NCI-H187 (cell line): ENCODE results near the gene EHD4.

Source experiments
- DNase-seq, 2 experiments: peaks; one replicate each; lab custom pipeline; 2025; lab: John Stamatoyannopoulos, UW

EHD4 gene

GRCh38 chr15:41881086-41881485 is 91.3 kb downstream of the EHD4 start:
- DNase-seq: no peak

DNA sequence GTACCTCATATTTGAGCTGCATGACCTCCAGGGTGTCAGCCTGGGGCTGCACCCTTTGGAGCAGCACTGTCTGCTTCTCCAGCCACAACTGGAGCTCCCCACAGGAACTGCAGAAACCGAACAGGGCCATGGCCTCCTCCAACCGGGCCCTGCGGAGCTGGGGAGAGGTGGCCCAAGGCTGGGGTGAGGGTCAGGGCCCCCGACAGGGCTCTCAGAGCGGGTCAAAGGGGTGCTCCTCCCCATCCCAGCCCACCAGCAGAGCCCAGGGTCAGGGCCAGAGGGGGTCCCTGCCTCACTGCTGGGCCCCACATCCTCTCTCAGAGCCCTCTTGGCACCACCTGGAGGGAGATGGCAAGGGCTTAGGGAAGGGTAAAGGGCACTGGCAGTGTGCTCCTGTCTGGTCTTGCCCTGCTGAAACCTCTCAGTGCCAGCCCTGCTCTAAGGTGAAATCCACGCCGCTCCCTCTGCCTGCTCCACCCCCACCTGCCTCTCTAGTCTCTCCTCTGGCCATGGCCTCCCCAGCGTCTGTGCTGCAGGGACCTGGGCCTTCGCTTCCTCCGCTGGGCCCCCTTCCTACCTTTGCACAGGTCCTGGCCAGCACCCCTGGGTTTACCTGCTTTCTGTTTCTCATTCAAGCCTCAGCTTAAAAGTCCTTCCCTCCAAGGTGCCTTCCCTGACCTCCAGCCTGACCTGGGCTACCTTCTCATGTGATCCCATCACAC is 92.0 kb downstream of the EHD4 start:
- DNase-seq: no peak

- no peak for DNase-seq
These were observed 93.0 kb downstream of the EHD4 start for GRCh38 chr15:41879321-41879845.

DNA sequence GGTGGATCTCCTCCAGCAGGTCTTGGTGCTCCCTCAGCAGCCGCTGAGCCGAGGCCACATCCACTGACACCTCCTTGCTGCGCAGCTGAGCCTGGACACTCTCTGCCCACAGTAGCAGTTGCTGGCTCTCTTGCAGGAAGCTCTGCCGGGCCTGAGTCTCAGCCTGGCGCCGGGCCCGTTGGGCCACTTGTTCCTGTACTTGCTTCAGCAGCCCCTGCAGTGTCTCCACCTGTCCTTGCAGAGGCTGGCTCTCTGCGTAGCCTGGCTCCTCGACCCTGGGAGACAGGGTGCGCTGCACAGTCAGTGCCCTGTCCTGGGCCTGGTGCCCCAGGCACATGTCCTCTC is 94.0 kb downstream of the EHD4 start:
- no peak for DNase-seq

GRCh38 chr15:41877631-41878354 is 94.6 kb downstream of the EHD4 start:
- no peak for DNase-seq

- DNase-seq: no peak
These were observed 95.7 kb downstream of the EHD4 start for GRCh38 chr15:41876689-41877088.

GRCh38 chr15:41876007-41876406 is 96.3 kb downstream of the EHD4 start:
- no peak for DNase-seq

- no peak for DNase-seq
These were observed 97.6 kb downstream of the EHD4 start for GRCh38 chr15:41874736-41875135.

- no peak for DNase-seq
These were observed 98.6 kb downstream of the EHD4 start for GRCh38 chr15:41873711-41874110.

- no peak for DNase-seq
These were observed 100.1 kb downstream of the EHD4 start for GRCh38 chr15:41872166-41872747.

GRCh38 chr15:41871175-41871905 is 101.0 kb downstream of the EHD4 start:
- no peak for DNase-seq

- no peak for DNase-seq
These were observed 101.7 kb downstream of the EHD4 start for GRCh38 chr15:41870689-41871081.

DNA sequence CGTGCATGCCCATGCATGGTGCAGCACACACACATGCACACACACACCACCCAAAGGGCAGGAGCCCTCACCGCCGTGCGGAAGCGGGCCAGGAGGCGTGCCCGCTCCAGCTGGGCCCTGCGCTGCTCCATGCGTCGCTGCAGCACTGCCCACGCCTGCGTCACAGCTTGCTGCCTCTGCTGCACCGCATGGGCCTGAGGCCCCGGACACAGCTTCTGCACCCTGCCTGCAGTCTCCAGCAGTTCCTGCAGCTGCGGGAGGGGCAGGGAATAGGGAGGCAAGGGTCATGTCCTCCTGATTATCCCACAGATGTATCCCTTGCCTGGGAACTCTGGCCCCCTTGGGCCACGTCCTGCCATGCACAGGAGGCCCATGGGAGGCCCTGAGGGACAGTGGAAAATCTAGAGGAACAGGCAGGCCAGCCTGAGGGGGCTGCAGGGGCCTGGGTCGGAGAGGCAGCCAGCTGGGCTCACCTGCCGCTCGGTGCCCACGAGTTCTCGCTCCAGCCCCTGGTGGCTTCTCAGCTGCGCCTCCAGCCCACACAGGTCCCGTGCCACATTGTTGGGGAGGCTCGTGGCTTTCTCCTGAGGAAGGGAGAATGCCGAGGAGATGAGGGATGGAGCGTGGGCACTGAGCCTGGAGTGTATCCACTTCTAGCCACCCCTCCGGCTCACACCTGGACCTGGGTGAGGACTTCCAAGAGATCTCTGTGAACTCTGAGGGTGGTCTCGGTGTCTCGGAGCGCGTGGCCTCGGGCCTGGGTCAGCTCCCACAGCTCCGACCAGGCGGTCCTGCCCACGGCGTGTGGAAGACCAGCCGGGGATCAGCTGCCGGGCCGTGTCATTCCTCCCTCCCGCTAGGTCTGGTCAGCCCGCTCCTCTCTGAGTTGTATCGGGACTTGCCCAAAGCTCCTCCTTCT is 102.3 kb downstream of the EHD4 start:
- no peak for DNase-seq

GRCh38 chr15:41868321-41868720 is 104.0 kb downstream of the EHD4 start:
- no peak for DNase-seq

- no peak for DNase-seq
These were observed 105.3 kb downstream of the EHD4 start for GRCh38 chr15:41866872-41867579.

DNA sequence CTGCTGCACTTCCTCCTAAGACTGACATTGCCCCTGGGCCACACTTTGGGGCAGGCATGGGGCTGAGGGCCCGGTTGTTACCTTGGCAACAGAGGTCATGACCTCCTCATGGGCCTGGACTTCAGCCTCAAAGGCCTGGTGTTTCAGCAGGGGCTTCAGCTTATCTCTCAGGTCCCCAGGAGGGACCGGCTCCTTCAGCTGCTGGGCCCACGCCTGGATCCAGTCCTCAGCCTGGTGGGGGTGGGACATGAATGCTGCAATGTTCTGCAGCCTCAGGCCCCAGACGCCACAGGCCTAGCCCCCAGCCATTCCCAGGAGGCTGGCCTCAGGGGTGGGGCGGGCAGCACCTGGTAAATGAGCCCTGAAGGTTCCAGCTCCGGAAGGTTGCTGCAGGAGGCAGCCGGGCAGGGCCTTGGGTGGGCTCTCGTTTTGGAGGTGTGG is 106.1 kb downstream of the EHD4 start:
- no peak for DNase-seq

- no peak for DNase-seq
These were observed 106.8 kb downstream of the EHD4 start for GRCh38 chr15:41865490-41866055.

DNA sequence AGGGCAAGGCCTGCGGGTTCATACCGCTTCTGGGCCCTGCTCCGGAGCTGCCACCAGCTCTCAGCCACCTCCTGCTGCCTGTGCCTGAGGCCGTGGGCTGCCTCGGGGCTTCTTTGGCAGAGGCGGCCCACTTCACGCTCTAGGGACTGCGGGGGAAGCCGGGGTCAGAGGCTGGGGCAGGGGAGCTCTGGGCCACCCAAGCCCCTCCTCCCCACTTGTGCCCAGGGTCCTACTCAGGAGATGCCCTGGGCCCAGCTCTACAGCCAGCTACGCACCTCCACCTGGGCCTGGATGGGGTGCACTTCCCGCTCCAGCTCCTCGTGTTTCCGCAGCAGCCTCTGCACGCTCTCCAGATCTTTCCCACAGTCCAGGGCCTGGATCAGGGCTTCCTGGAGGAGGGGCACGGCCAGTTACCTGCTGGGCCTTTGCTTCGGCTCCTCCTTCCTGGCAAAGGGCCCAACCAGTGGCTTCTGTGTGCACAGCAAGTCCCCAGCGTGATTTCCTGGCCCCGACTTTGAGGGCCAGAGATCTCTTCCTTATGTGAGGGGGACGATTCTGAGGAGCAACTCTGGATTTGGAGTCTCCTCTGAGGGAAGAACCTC is 109.7 kb downstream of the EHD4 start:
- DNase-seq: no peak

- no peak for DNase-seq
These were observed 110.5 kb downstream of the EHD4 start for GRCh38 chr15:41861736-41862356.
